Muscle of back (tissue), 13 donors: ENCODE measurements around the gene PSMA7. TPM values are rescaled to one million over a fixed set of nuclear protein-coding genes. Genes with fewer than 3 reads are reported as not detected.

Source experiments
- DNase-seq, 3 donors: peaks; one replicate each; pipeline versions ENCODE4 v3.0.0 to v3.0.0-alpha.2; 2013
- long read RNA-seq, 9 donors: transcript quantifications; one replicate each; lab custom pipeline, GENCODE V29; 2026
- polyA plus RNA-seq, 10 donors: library from polyadenylated mRNA; unstranded; fragments of 120-200 nt; gene quantifications; one replicate each; pipeline ENCODE4 v1.2.1, GENCODE V29; 2013; ENCODE audit not compliant: insufficient read length in 10 of 10

Gene PSMA7
- 100 to 1,000 TPM; 141 to 179 (median 146) TPM for polyA plus RNA-seq
- long read RNA-seq, donor 1, transcript PSMA7-203 (7 exons, 996 nt), result major isoform, 114 of 144 reads
- long read RNA-seq, donor 1, partial matches to known transcripts, result 25 of 144 reads
- long read RNA-seq, donor 1, other reads (novel, unspliced or antisense), result 0 of 144 reads
- long read RNA-seq, donor 2, transcript PSMA7-203 (7 exons, 996 nt), result major isoform, 110 of 128 reads
- long read RNA-seq, donor 2, partial matches to known transcripts, result 16 of 128 reads
- long read RNA-seq, donor 2, other reads (novel, unspliced or antisense), result 0 of 128 reads
- long read RNA-seq, donor 3, result 0 reads
- long read RNA-seq, donor 4, transcript PSMA7-203 (7 exons, 996 nt), result major isoform, 113 of 148 reads
- long read RNA-seq, donor 4, partial matches to known transcripts, result 32 of 148 reads
- long read RNA-seq, donor 4, other reads (novel, unspliced or antisense), result 0 of 148 reads
- long read RNA-seq, donor 5, transcript PSMA7-203 (7 exons, 996 nt), result major isoform, 176 of 210 reads
- long read RNA-seq, donor 5, transcript PSMA7-206 (4 exons, 548 nt), result minor isoform, 6 of 210 reads
- long read RNA-seq, donor 5, partial matches to known transcripts, result 28 of 210 reads
- long read RNA-seq, donor 5, other reads (novel, unspliced or antisense), result 0 of 210 reads
- long read RNA-seq, donor 6, transcript PSMA7-203 (7 exons, 996 nt), result major isoform, 157 of 218 reads
- long read RNA-seq, donor 6, transcript PSMA7-206 (4 exons, 548 nt), result minor isoform, 7 of 218 reads
- long read RNA-seq, donor 6, partial matches to known transcripts, result 54 of 218 reads
- long read RNA-seq, donor 6, other reads (novel, unspliced or antisense), result 0 of 218 reads
- long read RNA-seq, donor 7, transcript PSMA7-203 (7 exons, 996 nt), result major isoform, 99 of 132 reads
- long read RNA-seq, donor 7, partial matches to known transcripts, result 30 of 132 reads
- long read RNA-seq, donor 7, other reads (novel, unspliced or antisense), result 0 of 132 reads
- long read RNA-seq, donor 8, transcript PSMA7-203 (7 exons, 996 nt), result major isoform, 95 of 132 reads
- long read RNA-seq, donor 8, transcript PSMA7-206 (4 exons, 548 nt), result minor isoform, 6 of 132 reads
- long read RNA-seq, donor 8, partial matches to known transcripts, result 29 of 132 reads
- long read RNA-seq, donor 8, other reads (novel, unspliced or antisense), result 0 of 132 reads
- long read RNA-seq, donor 9, transcript PSMA7-203 (7 exons, 996 nt), result major isoform, 16 of 18 reads
- long read RNA-seq, donor 9, partial matches to known transcripts, result 0 of 18 reads
- long read RNA-seq, donor 9, other reads (novel, unspliced or antisense), result 0 of 18 reads

GRCh38 chr20:62143081-62143956, at the start of gene PSMA7, which contains the start of gene SS18L1:
TSS of gene PSMA7 (minus strand) at chr20:62143394. CDS start at chr20:62143303, 91 bp downstream.
TSS of gene SS18L1 (plus strand) at chr20:62143769. CDS start at chr20:62143821, 52 bp downstream.
- peak; percentile 90 to 95 (median 90) for DNase-seq

- DNase-seq, result no peak
Measured at GRCh38 chr20:62192635-62193034, 49.4 kb upstream of the PSMA7 start.

- no peak for DNase-seq
Measured at GRCh38 chr20:62191781-62192559, 48.8 kb upstream of the PSMA7 start.

- DNase-seq, result no peak
Measured at GRCh38 chr20:62190639-62191411, 47.6 kb upstream of the PSMA7 start.

- no peak for DNase-seq
Measured at GRCh38 chr20:62186887-62187866, 44.0 kb upstream of the PSMA7 start.

GRCh38 chr20:62186096-62186426, 42.9 kb upstream of the PSMA7 start:
- DNase-seq, result no peak

GRCh38 chr20:62183426-62184142, 40.4 kb upstream of the PSMA7 start:
- no peak for DNase-seq

GRCh38 chr20:62182469-62183425, 39.6 kb upstream of the PSMA7 start, which contains the start of gene MTG2:
TSS of gene MTG2 (plus strand) at chr20:62183028. CDS start at chr20:62193421, 10,393 bp downstream.
- DNase-seq, result peak; percentile 95 to 98 (median 96)

GRCh38 chr20:62181808-62182207, 38.6 kb upstream of the PSMA7 start:
- DNase-seq, result no peak

- DNase-seq, result no peak
Measured at GRCh38 chr20:62179162-62179504, 35.9 kb upstream of the PSMA7 start.

- no peak for DNase-seq
Measured at GRCh38 chr20:62178316-62179161, 35.3 kb upstream of the PSMA7 start.

GRCh38 chr20:62177307-62177706, 34.1 kb upstream of the PSMA7 start:
- DNase-seq, result no peak

- no peak for DNase-seq
Measured at GRCh38 chr20:62176866-62177265, 33.7 kb upstream of the PSMA7 start.

GRCh38 chr20:62175711-62176110, 32.5 kb upstream of the PSMA7 start:
- DNase-seq, result no peak
